ENCODE results near the gene LOXHD1. TPM values are rescaled to one million over a fixed set of nuclear protein-coding genes. Genes with fewer than 3 reads are reported as not detected.

LOXHD1 gene
- total and polyA plus RNA-seq, 2 of the 13 experiments (the other 11 are each of a cell fraction or from before 2014, with no cell fraction given): not detected

GRCh38 chr18:46676182-46676835 is 19.3 kb upstream of the LOXHD1 start:
- in situ Hi-C loops (cut with HindIII; ENCODE audit: extremely low pct_ligation_motif_present, low pct_unique_long_range_greater_than_20kb) (no loop called here), intact Hi-C loops (cut with micrococcal nuclease; ENCODE audit: unreplicated experiment) (no loop called here)
- FAIRE-seq (no peak), ATAC-seq (no peak), DNase-seq (ENCODE audit: low spot score) (no peak)
- no peak overlapping the region for H3K9ac ChIP-seq (ENCODE audit: insufficient read depth, low read depth, low read length)
- H3K27me3 ChIP-seq (ENCODE audit: control insufficient read depth in 1 of 2, insufficient read depth in 2 of 2, low read length in 2 of 2): peaks cover 0 to 21% of the 10 kb centered on the region in 2 experiments; a peak in 2 of 5 replicates
- no peak overlapping the region for H3K27ac ChIP-seq (ENCODE audit: extremely low read length, insufficient read depth, low read length)
- H4K20me1 ChIP-seq (ENCODE audit: insufficient read depth, low read length): no peaks in the 10 kb centered on the region
- H2AFZ ChIP-seq (ENCODE audit: low read length): no peak overlapping the region
- no peak overlapping the region for H3K4me2 ChIP-seq (ENCODE audit: low read depth, low read length)
- H3K79me2 ChIP-seq (ENCODE audit: insufficient read depth, low read length): no peaks in the 10 kb centered on the region
- ChIA-PET POLR2A (no interaction called here), CTCF (ENCODE audit: low intra/inter-chr PET ratio, low total read pairs) (no interaction called here)
- BruUV-seq (replicated peaks): no TSS peak
- 6% methylated on average over 15 of the region's 15 CpGs for WGBS (ENCODE audit: low lambda C conversion rate)
- H3K9me3 ChIP-seq (ENCODE audit: low read length): no peaks in the 10 kb centered on the region
- H3K4me1 ChIP-seq (ENCODE audit: insufficient read depth, low read length): no peaks in the 10 kb centered on the region
- H3K4me3 ChIP-seq (replicated peaks in 1 of 3; ENCODE audit: insufficient read depth in 1 of 3, low read depth in 2 of 3, low read length in 3 of 3): no peak overlapping the region
- H3K36me3 ChIP-seq (replicated peaks in 1 of 2; ENCODE audit: control insufficient read depth in 1 of 2, insufficient read depth in 2 of 2, low read length in 2 of 2): no peaks in the 10 kb centered on the region
- no peak for TF ChIP-seq ZNF350 (CRISPR knock-in tag; IDR thresholded peaks at IDR 0.05; ENCODE audit: borderline replicate concordance, low read depth)
- no peak for TF ChIP-seq ZNF704 (CRISPR knock-in tag; IDR thresholded peaks at IDR 0.05; ENCODE audit: borderline replicate concordance)
- no peak for TF ChIP-seq ATF1 (CRISPR knock-in tag; IDR thresholded peaks at IDR 0.05)
- TF ChIP-seq, protein P1, sequence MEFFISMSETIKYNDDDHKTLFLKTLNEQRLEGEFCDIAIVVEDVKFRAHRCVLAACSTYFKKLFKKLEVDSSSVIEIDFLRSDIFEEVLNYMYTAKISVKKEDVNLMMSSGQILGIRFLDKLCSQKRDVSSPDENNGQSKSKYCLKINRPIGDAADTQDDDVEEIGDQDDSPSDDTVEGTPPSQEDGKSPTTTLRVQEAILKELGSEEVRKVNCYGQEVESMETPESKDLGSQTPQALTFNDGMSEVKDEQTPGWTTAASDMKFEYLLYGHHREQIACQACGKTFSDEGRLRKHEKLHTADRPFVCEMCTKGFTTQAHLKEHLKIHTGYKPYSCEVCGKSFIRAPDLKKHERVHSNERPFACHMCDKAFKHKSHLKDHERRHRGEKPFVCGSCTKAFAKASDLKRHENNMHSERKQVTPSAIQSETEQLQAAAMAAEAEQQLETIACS (CRISPR knock-in tag; IDR thresholded peaks at IDR 0.05): no peak
- TF ChIP-seq, protein P2, sequence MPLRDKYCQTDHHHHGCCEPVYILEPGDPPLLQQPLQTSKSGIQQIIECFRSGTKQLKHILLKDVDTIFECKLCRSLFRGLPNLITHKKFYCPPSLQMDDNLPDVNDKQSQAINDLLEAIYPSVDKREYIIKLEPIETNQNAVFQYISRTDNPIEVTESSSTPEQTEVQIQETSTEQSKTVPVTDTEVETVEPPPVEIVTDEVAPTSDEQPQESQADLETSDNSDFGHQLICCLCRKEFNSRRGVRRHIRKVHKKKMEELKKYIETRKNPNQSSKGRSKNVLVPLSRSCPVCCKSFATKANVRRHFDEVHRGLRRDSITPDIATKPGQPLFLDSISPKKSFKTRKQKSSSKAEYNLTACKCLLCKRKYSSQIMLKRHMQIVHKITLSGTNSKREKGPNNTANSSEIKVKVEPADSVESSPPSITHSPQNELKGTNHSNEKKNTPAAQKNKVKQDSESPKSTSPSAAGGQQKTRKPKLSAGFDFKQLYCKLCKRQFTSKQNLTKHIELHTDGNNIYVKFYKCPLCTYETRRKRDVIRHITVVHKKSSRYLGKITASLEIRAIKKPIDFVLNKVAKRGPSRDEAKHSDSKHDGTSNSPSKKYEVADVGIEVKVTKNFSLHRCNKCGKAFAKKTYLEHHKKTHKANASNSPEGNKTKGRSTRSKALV (CRISPR knock-in tag; IDR thresholded peaks at IDR 0.05): no peak
- no peak for TF ChIP-seq NR2F1 (CRISPR knock-in tag; IDR thresholded peaks at IDR 0.05)
- TF ChIP-seq ZSCAN21 (CRISPR knock-in tag; IDR thresholded peaks at IDR 0.05; ENCODE audit: borderline replicate concordance): no peak
- no peak for TF ChIP-seq IKZF4 (CRISPR knock-in tag; IDR thresholded peaks at IDR 0.05; ENCODE audit: borderline replicate concordance, low read depth, not compliant biosample characterization)
- TF ChIP-seq, protein P3, sequence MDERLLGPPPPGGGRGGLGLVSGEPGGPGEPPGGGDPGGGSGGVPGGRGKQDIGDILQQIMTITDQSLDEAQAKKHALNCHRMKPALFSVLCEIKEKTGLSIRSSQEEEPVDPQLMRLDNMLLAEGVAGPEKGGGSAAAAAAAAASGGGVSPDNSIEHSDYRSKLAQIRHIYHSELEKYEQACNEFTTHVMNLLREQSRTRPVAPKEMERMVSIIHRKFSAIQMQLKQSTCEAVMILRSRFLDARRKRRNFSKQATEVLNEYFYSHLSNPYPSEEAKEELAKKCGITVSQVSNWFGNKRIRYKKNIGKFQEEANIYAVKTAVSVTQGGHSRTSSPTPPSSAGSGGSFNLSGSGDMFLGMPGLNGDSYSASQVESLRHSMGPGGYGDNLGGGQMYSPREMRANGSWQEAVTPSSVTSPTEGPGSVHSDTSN (CRISPR knock-in tag; IDR thresholded peaks at IDR 0.05): no peak
- TF ChIP-seq JUNB (CRISPR knock-in tag; IDR thresholded peaks at IDR 0.05; ENCODE audit: borderline replicate concordance): no peak
- TF ChIP-seq, protein P4, sequence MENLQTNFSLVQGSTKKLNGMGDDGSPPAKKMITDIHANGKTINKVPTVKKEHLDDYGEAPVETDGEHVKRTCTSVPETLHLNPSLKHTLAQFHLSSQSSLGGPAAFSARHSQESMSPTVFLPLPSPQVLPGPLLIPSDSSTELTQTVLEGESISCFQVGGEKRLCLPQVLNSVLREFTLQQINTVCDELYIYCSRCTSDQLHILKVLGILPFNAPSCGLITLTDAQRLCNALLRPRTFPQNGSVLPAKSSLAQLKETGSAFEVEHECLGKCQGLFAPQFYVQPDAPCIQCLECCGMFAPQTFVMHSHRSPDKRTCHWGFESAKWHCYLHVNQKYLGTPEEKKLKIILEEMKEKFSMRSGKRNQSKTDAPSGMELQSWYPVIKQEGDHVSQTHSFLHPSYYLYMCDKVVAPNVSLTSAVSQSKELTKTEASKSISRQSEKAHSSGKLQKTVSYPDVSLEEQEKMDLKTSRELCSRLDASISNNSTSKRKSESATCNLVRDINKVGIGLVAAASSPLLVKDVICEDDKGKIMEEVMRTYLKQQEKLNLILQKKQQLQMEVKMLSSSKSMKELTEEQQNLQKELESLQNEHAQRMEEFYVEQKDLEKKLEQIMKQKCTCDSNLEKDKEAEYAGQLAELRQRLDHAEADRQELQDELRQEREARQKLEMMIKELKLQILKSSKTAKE (CRISPR knock-in tag; IDR thresholded peaks at IDR 0.05; ENCODE audit: borderline replicate concordance): no peak
- no peak for TF ChIP-seq SRSF9 (IDR thresholded peaks at IDR 0.05; ENCODE audit: borderline replicate concordance, insufficient read depth, low read depth, low read length, poor library complexity, severe bottlenecking)
- TF ChIP-seq, protein P5, sequence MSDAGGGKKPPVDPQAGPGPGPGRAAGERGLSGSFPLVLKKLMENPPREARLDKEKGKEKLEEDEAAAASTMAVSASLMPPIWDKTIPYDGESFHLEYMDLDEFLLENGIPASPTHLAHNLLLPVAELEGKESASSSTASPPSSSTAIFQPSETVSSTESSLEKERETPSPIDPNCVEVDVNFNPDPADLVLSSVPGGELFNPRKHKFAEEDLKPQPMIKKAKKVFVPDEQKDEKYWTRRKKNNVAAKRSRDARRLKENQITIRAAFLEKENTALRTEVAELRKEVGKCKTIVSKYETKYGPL (CRISPR knock-in tag; IDR thresholded peaks at IDR 0.05): no peak
- no peak for TF ChIP-seq ZNF670 (CRISPR knock-in tag; IDR thresholded peaks at IDR 0.05; ENCODE audit: borderline replicate concordance)
